H1 (cell line): ENCODE data around the gene GIPC2. TPM values are rescaled to one million over a fixed set of nuclear protein-coding genes. Genes with fewer than 3 reads are reported as not detected.

Experiments used
- CTCF ChIA-PET: fragments of 300-600 bp; sonication (Branson Sonifier 250); formaldehyde crosslinking; loops from one replicate; lab custom pipeline; 2021; ENCODE audit not compliant: partially characterized antibody; lab: Charles Lee
- POLR2A ChIA-PET: fragments of 300-600 bp; sonication (Branson Sonifier 250); formaldehyde crosslinking; loops from one replicate; lab custom pipeline; 2021; ENCODE audit warnings: inconsistent platforms; ENCODE audit not compliant: partially characterized antibody; lab: Charles Lee
- DNase-seq, 2 experiments: peaks; one replicate each; pipeline versions ENCODE4 v3.0.0 to v3.0.0-alpha.2; 2010 to 2022; ENCODE audit warnings: low spot score in 2 of 2, low read depth in 1 of 2, mixed read lengths in 1 of 2
- FAIRE-seq: peaks from 2 replicates; lab custom pipeline; 2011; peaks lifted over from hg19 to GRCh38; lab: Jason Lieb, UNC
- H2AFZ ChIP-seq: 2 replicates; pipeline ENCODE4 v1.8.1; 2012; ENCODE audit warnings: low read length, inconsistent platforms
- H2AK5ac ChIP-seq: 2 replicates; pipeline ENCODE4 v1.6.1; 2013; ENCODE audit warnings: low read depth, low read length
- H2BK120ac ChIP-seq: replicated peaks from 2 replicates; pipeline ENCODE3; 2013; ENCODE audit warnings: low read depth, low read length, inconsistent platforms
- H2BK12ac ChIP-seq: 2 replicates; pipeline ENCODE4 v1.6.1; 2013; ENCODE audit warnings: low read depth, low read length
- H2BK15ac ChIP-seq: 2 replicates; pipeline ENCODE4 v1.6.1; 2013; ENCODE audit warnings: low read length
- H2BK20ac ChIP-seq: 2 replicates; pipeline ENCODE4 v1.6.1; 2013; ENCODE audit warnings: low read length
- H2BK5ac ChIP-seq: 2 replicates; pipeline ENCODE4 v1.6.1; 2013; ENCODE audit warnings: low read depth, low read length
- H3K14ac ChIP-seq: 2 replicates; pipeline ENCODE4 v1.6.1; 2013; ENCODE audit warnings: inconsistent platforms; ENCODE audit not compliant: insufficient read length
- H3K18ac ChIP-seq: 2 replicates; pipeline ENCODE4 v1.6.1; 2013; ENCODE audit warnings: low read length; ENCODE audit errors: extremely low read depth
- H3K23ac ChIP-seq: 2 replicates; pipeline ENCODE4 v1.6.1; 2013; ENCODE audit warnings: inconsistent platforms; ENCODE audit not compliant: insufficient read length
- H3K23me2 ChIP-seq: 2 replicates; pipeline ENCODE4 v1.6.1; 2013; ENCODE audit warnings: low read depth, low read length
- H3K27ac ChIP-seq: 2 replicates; pipeline ENCODE4 v1.6.1; 2011; ENCODE audit warnings: low read depth, low read length, inconsistent platforms
- H3K27me3 ChIP-seq, 4 experiments: replicated peaks in 1 of 4; 1 replicate in 1 of 4; 2 replicates in 3 of 4; pipeline versions ENCODE4 v1.6.1 to v1.8.1; 2011 to 2013; ENCODE audit warnings: low read length in 3 of 4, mild to moderate bottlenecking in 3 of 4, inconsistent platforms in 2 of 4, mixed read lengths in 2 of 4, moderate library complexity in 1 of 4; ENCODE audit not compliant: control insufficient read depth in 3 of 4, insufficient read depth in 3 of 4; ENCODE audit errors: extremely low read depth in 1 of 4
- H3K36me3 ChIP-seq, 4 experiments: 2 replicates each; pipeline versions ENCODE4 v1.6.1 to v1.8.1; 2011 to 2013; ENCODE audit warnings: mild to moderate bottlenecking in 4 of 4, low read length in 3 of 4, moderate library complexity in 2 of 4, control low read depth in 1 of 4, inconsistent platforms in 1 of 4; ENCODE audit not compliant: insufficient read depth in 4 of 4, control insufficient read depth in 2 of 4
- H3K4ac ChIP-seq: replicated peaks from 2 replicates; pipeline ENCODE3; 2013; ENCODE audit warnings: low read length, low read depth, mixed read lengths, inconsistent platforms; ENCODE audit not compliant: insufficient read length
- H3K4me1 ChIP-seq, 4 experiments: replicated peaks in 1 of 4; 1 replicate in 1 of 4; 2 replicates in 3 of 4; pipeline versions ENCODE4 v1.6.1 to v1.8.1; 2011 to 2013; ENCODE audit warnings: low read length in 3 of 4, inconsistent platforms in 2 of 4, mixed read lengths in 1 of 4; ENCODE audit not compliant: insufficient read depth in 4 of 4, control insufficient read depth in 3 of 4
- H3K4me2 ChIP-seq, 2 experiments: 2 replicates each; pipeline versions ENCODE4 v1.6.1 to v1.8.1; 2011 to 2013; ENCODE audit warnings: low read depth in 2 of 2, low read length in 2 of 2, control low read depth in 1 of 2, inconsistent platforms in 1 of 2, mild to moderate bottlenecking in 1 of 2; ENCODE audit not compliant: insufficient read depth in 1 of 2
- H3K4me3 ChIP-seq, 4 experiments: fragments of 200-600, 300-600 bp in 1 of 4; sonication (generic), shearing (Covaris generic), sonication (Bioruptor Twin) in 1 of 4; 2 replicates each; pipeline versions ENCODE4 v1.5.1 to v1.8.1; 2011 to 2016; ENCODE audit warnings: low read length in 4 of 4, low read depth in 3 of 4, control low read depth in 2 of 4, inconsistent platforms in 2 of 4, mild to moderate bottlenecking in 2 of 4, mixed read lengths in 1 of 4, moderate library complexity in 1 of 4; ENCODE audit not compliant: insufficient read depth in 2 of 4; ENCODE audit errors: extremely low read depth in 1 of 4
- H3K56ac ChIP-seq: replicated peaks from 2 replicates; pipeline ENCODE3; 2013; ENCODE audit warnings: low read depth, mild to moderate bottlenecking, mixed read lengths, low read length, inconsistent platforms; ENCODE audit not compliant: insufficient read length
- H3K79me1 ChIP-seq: 2 replicates; pipeline ENCODE4 v1.6.1; 2013; ENCODE audit warnings: low read depth, low read length, control low read depth
- H3K79me2 ChIP-seq, 2 experiments: 2 replicates each; pipeline versions ENCODE4 v1.6.1 to v1.8.1; 2012 to 2013; ENCODE audit warnings: low read length in 2 of 2, mild to moderate bottlenecking in 2 of 2, inconsistent platforms in 1 of 2; ENCODE audit not compliant: insufficient read depth in 2 of 2, control insufficient read depth in 1 of 2
- H3K9ac ChIP-seq, 4 experiments: replicated peaks in 1 of 4; 1 replicate in 1 of 4; 2 replicates in 3 of 4; pipeline versions ENCODE4 v1.6.1 to v1.8.1; 2011 to 2013; ENCODE audit warnings: low read depth in 3 of 4, low read length in 3 of 4, control low read depth in 2 of 4, mild to moderate bottlenecking in 2 of 4, moderate library complexity in 2 of 4, inconsistent platforms in 1 of 4; ENCODE audit errors: extremely low read depth in 1 of 4
- H3K9me3 ChIP-seq, 2 experiments: 2 replicates each; pipeline versions ENCODE4 v1.6.1 to v1.8.1; 2012 to 2013; ENCODE audit warnings: mild to moderate bottlenecking in 2 of 2, moderate library complexity in 2 of 2, control low read depth in 1 of 2, inconsistent platforms in 1 of 2, low read depth in 1 of 2, low read length in 1 of 2, mixed read lengths in 1 of 2; ENCODE audit not compliant: insufficient read depth in 2 of 2
- H4K20me1 ChIP-seq, 2 experiments: replicated peaks in 1 of 2; 2 replicates each; pipeline versions ENCODE3 to v1.8.1; 2011 to 2013; ENCODE audit warnings: inconsistent platforms in 2 of 2, low read length in 2 of 2, mild to moderate bottlenecking in 1 of 2; ENCODE audit not compliant: insufficient read depth in 2 of 2, control insufficient read depth in 1 of 2
- H4K5ac ChIP-seq: 2 replicates; pipeline ENCODE4 v1.6.1; 2013; ENCODE audit warnings: low read length, low read depth, mixed read lengths, inconsistent platforms; ENCODE audit not compliant: insufficient read length
- H4K8ac ChIP-seq: 2 replicates; pipeline ENCODE4 v1.8.0; 2013; ENCODE audit warnings: mild to moderate bottlenecking, moderate library complexity, low read length, inconsistent platforms; ENCODE audit not compliant: insufficient read depth; ENCODE audit errors: extremely low read depth
- H4K91ac ChIP-seq: replicated peaks from 2 replicates; pipeline ENCODE3; 2013; ENCODE audit warnings: low read length, mixed read lengths, inconsistent platforms; ENCODE audit not compliant: insufficient read length
- ASH2L ChIP-seq: fragments of 200-600, 300-600 bp; sonication (generic); IDR thresholded peaks from one replicate; pipeline ENCODE4 v1.7.1; 2017; ENCODE audit warnings: low read length
- BCL11A ChIP-seq, 2 experiments: IDR thresholded peaks; one replicate each; pipeline ENCODE4 v1.6.1; 2011; ENCODE audit warnings: low read depth in 2 of 2, low read length in 2 of 2, mild to moderate bottlenecking in 2 of 2
- BRCA1 ChIP-seq: IDR thresholded peaks from 2 replicates; pipeline ENCODE4 v1.6.1; 2012; ENCODE audit warnings: low read depth, low read length, improper control_type of control experiment
- CTBP2 ChIP-seq: IDR thresholded peaks from 2 replicates; pipeline ENCODE4 v1.7.0; 2011; ENCODE audit warnings: borderline replicate concordance, mild to moderate bottlenecking, moderate library complexity, mixed read lengths, low read length; ENCODE audit not compliant: insufficient read depth, insufficient read length
- EZH2 ChIP-seq: fragments of 200-600 bp; sonication (generic); IDR thresholded peaks from 2 replicates; pipeline ENCODE4 v1.7.1; 2012; ENCODE audit warnings: low read depth, mild to moderate bottlenecking, moderate library complexity, low read length, inconsistent platforms; ENCODE audit not compliant: severe bottlenecking
- HDAC2 ChIP-seq, 2 experiments: fragments of 300-600 bp in 1 of 2; sonication (generic) in 1 of 2; IDR thresholded peaks; 2 replicates each; pipeline ENCODE4 v1.6.1; 2011 to 2012; ENCODE audit warnings: low read depth in 2 of 2, low read length in 2 of 2, mild to moderate bottlenecking in 2 of 2, moderate library complexity in 2 of 2, borderline replicate concordance in 1 of 2, inconsistent platforms in 1 of 2
- JUND ChIP-seq: IDR thresholded peaks from 2 replicates; pipeline ENCODE4 v1.6.1; 2011; ENCODE audit warnings: mild to moderate bottlenecking, improper control_type of control experiment, low read length
- MAFK ChIP-seq: IDR thresholded peaks from 2 replicates; pipeline ENCODE4 v1.6.1; 2012; ENCODE audit warnings: low read depth, mild to moderate bottlenecking, improper control_type of control experiment, low read length
- POLR2AphosphoS5 ChIP-seq: IDR thresholded peaks from 2 replicates; pipeline ENCODE4 v1.6.1; 2011; ENCODE audit warnings: low read depth, low read length
- SP4 ChIP-seq: IDR thresholded peaks from 2 replicates; pipeline ENCODE4 v1.6.1; 2012; ENCODE audit warnings: low read length, inconsistent platforms
- TAF7 ChIP-seq: optimal IDR thresholded peaks from 2 replicates; pipeline ENCODE3; 2011; ENCODE audit warnings: low read depth, mild to moderate bottlenecking, inconsistent platforms, low read length, moderate library complexity, borderline replicate concordance
- WGBS, 2 experiments: shearing (Covaris generic) in 1 of 2; methylation state at CpG; one replicate each; pipeline versions ENCODE4 v1.1.6 to v1.1.7; 2013 to 2015; ENCODE audit warnings: low lambda C conversion rate in 2 of 2, mixed read lengths in 2 of 2, inconsistent platforms in 1 of 2, low coverage in 1 of 2, missing lambda C conversion rate in 1 of 2; ENCODE audit not compliant: insufficient replicate concordance in 2 of 2, insufficient coverage in 1 of 2, insufficient read length in 1 of 2; ENCODE audit errors: extremely low coverage in 1 of 2, missing lambda C conversion rate in 1 of 2; 5-methylcytosine and 5-hydroxymethylcytosine counted together
- polyA plus RNA-seq, 7 experiments: library from polyadenylated mRNA; depleted of rRNA in 3 of 7; stranded (reverse) in 5 of 7; unstranded in 2 of 7; fragments of >200 nt in 5 of 7; fragments of 200-250 nt in 2 of 7; gene quantifications; 1 replicate in 5 of 7; 2 replicates in 1 of 7; 4 replicates in 1 of 7; pipeline versions ENCODE4 v1.2.1 to v1.2.3, GENCODE V29; 2011 to 2013; ENCODE audit warnings: missing spikeins in 2 of 7, mixed read lengths in 2 of 7
- total RNA-seq: library from RNA; stranded (reverse); fragmentation: NEBNext Ultra II Directional; extraction: Animal tissue kit (Norgen Biotek cat#: 25700); gene quantifications from 2 replicates; pipeline ENCODE4 v1.2.1, GENCODE V29; 2021
- TF ChIP-seq, protein P1 (sequence below): IDR thresholded peaks from 2 replicates; pipeline ENCODE4 v1.6.1; 2012; ENCODE audit warnings: low read length, inconsistent platforms
- TF ChIP-seq, protein P2 (sequence below): IDR thresholded peaks from 2 replicates; pipeline ENCODE4 v1.6.1; 2012; ENCODE audit warnings: inconsistent platforms

Gene GIPC2
- total and polyA plus RNA-seq, 2 of the 8 experiments (the other 6 are each of a cell fraction or from before 2014, with no cell fraction given), result 0.29 to 0.69 TPM

- Histone ChIP-seq H3K4me1 (no peaks in the 10 kb centered on the region), H2AFZ (no peak overlapping the region), H2BK5ac (no peak overlapping the region), H3K9me3 (no peaks in the 10 kb centered on the region), H3K9ac (no peak overlapping the region), H2BK12ac (no peak overlapping the region), H3K23ac (no peak overlapping the region), H3K4ac (no peak overlapping the region), H3K79me1 (no peaks in the 10 kb centered on the region), H2BK120ac (no peak overlapping the region), H2AK5ac (no peak overlapping the region), H3K4me3 (no peak overlapping the region), H3K36me3 (no peaks in the 10 kb centered on the region), H3K27me3 (no peaks in the 10 kb centered on the region), H4K8ac (no peak overlapping the region), H4K20me1 (no peaks in the 10 kb centered on the region), H3K79me2 (no peaks in the 10 kb centered on the region), H3K23me2 (no peaks in the 10 kb centered on the region), H3K27ac (no peak overlapping the region), H3K56ac (no peak overlapping the region), H3K14ac (no peak overlapping the region), H4K5ac (no peak overlapping the region), H2BK20ac (no peak overlapping the region), H3K4me2 (no peak overlapping the region), H3K18ac (no peak overlapping the region), H2BK15ac (no peak overlapping the region), H4K91ac (no peak overlapping the region)
- DNase-seq, result no peak
- FAIRE-seq, result no peak
- POLR2A ChIA-PET, result no interaction called here
- CTCF ChIA-PET, result interaction anchor here (2.7 kb wide), 1 partner anchor 9 kb away, joined by 12 read pairs; no protein-coding TSS in a partner anchor
- WGBS, 2 experiments, result 93% methylated on average over 2 of the region's 2 CpGs; no CpG with 5 or more reads in 1 of the 2 experiments
- TF ChIP-seq, protein P1, sequence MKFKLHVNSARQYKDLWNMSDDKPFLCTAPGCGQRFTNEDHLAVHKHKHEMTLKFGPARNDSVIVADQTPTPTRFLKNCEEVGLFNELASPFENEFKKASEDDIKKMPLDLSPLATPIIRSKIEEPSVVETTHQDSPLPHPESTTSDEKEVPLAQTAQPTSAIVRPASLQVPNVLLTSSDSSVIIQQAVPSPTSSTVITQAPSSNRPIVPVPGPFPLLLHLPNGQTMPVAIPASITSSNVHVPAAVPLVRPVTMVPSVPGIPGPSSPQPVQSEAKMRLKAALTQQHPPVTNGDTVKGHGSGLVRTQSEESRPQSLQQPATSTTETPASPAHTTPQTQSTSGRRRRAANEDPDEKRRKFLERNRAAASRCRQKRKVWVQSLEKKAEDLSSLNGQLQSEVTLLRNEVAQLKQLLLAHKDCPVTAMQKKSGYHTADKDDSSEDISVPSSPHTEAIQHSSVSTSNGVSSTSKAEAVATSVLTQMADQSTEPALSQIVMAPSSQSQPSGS, result no peak
- TF ChIP-seq MAFK, result no peak
- no peak for TF ChIP-seq BRCA1
- TF ChIP-seq, protein P2, sequence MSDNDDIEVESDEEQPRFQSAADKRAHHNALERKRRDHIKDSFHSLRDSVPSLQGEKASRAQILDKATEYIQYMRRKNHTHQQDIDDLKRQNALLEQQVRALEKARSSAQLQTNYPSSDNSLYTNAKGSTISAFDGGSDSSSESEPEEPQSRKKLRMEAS, result no peak
- no peak for TF ChIP-seq ASH2L
- TF ChIP-seq CTBP2, result no peak
- no peak for TF ChIP-seq HDAC2 (IDR thresholded peaks at IDR 0.05; ENCODE audit: borderline replicate concordance in 1 of 2, low read depth in 2 of 2, low read length in 2 of 2)
- TF ChIP-seq POLR2AphosphoS5, result no peak
- TF ChIP-seq EZH2, result no peak
- TF ChIP-seq TAF7, result no peak
- no peak for TF ChIP-seq JUND
- no peak for TF ChIP-seq BCL11A (IDR thresholded peaks at IDR 0.05; ENCODE audit: low read depth in 2 of 2, low read length in 2 of 2)
- TF ChIP-seq SP4, result no peak
These were observed 24.0 kb downstream of the GIPC2 start for GRCh38 chr1:78069784-78070183.
